ENCODE measurements around the gene ZER1.

ZER1 gene

GRCh38 chr9:128719919-128720605, 51.7 kb downstream of the ZER1 start:
- Histone ChIP-seq H3K9me3 (ENCODE audit: insufficient read depth, low read depth, low read length) (no peaks in the 10 kb centered on the region), H3K27me3 (ENCODE audit: insufficient read depth, low read length) (no peaks in the 10 kb centered on the region), H3K4me3 (ENCODE audit: low read length) (no peak overlapping the region), H3K9ac (ENCODE audit: low read depth, low read length) (no peak overlapping the region), H3K27ac (ENCODE audit: low read length) (no peak overlapping the region), H3K4me1 (ENCODE audit: insufficient read depth, low read length) (no peaks in the 10 kb centered on the region), H3K36me3 (ENCODE audit: insufficient read depth, low read depth, low read length) (peaks cover 13% of the 10 kb centered on the region)

GRCh38 chr9:128718475-128718874, 53.3 kb downstream of the ZER1 start:
- Histone ChIP-seq H3K9ac (ENCODE audit: low read depth, low read length) (no peak overlapping the region), H3K9me3 (ENCODE audit: insufficient read depth, low read depth, low read length) (no peaks in the 10 kb centered on the region), H3K4me1 (ENCODE audit: insufficient read depth, low read length) (no peaks in the 10 kb centered on the region), H3K27ac (ENCODE audit: low read length) (no peak overlapping the region), H3K27me3 (ENCODE audit: insufficient read depth, low read length) (no peaks in the 10 kb centered on the region), H3K4me3 (ENCODE audit: low read length) (no peak overlapping the region), H3K36me3 (ENCODE audit: insufficient read depth, low read depth, low read length) (peaks cover 13% of the 10 kb centered on the region)

DNA sequence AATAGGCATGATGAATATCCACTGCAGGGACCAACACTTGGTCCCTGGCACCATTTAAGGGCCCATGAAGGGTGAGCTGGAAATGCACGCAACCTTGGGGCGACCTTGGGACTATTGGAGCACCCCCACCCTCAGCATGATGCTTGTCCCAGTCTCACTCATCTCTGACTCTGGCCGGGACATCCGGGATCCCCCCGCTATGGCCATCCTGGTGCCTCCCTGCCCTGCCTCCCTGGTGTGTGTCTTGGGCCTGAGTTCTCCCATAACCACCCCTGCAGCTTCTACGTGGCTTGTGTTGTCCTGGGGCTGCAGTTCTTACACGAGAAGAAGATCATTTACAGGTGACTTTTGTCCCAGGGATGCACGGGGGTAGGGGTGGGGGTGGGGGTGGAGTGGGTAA, 53.7 kb downstream of the ZER1 start:
- H3K4me1 ChIP-seq (ENCODE audit: insufficient read depth, low read length): no peaks in the 10 kb centered on the region
- H3K4me3 ChIP-seq (ENCODE audit: low read length): no peak overlapping the region
- no peak overlapping the region for H3K27ac ChIP-seq (ENCODE audit: low read length)
- peaks cover 13% of the 10 kb centered on the region for H3K36me3 ChIP-seq (ENCODE audit: insufficient read depth, low read depth, low read length)
- H3K27me3 ChIP-seq (ENCODE audit: insufficient read depth, low read length): no peaks in the 10 kb centered on the region
- H3K9me3 ChIP-seq (ENCODE audit: insufficient read depth, low read depth, low read length): no peaks in the 10 kb centered on the region
- no peak overlapping the region for H3K9ac ChIP-seq (ENCODE audit: low read depth, low read length)

DNA sequence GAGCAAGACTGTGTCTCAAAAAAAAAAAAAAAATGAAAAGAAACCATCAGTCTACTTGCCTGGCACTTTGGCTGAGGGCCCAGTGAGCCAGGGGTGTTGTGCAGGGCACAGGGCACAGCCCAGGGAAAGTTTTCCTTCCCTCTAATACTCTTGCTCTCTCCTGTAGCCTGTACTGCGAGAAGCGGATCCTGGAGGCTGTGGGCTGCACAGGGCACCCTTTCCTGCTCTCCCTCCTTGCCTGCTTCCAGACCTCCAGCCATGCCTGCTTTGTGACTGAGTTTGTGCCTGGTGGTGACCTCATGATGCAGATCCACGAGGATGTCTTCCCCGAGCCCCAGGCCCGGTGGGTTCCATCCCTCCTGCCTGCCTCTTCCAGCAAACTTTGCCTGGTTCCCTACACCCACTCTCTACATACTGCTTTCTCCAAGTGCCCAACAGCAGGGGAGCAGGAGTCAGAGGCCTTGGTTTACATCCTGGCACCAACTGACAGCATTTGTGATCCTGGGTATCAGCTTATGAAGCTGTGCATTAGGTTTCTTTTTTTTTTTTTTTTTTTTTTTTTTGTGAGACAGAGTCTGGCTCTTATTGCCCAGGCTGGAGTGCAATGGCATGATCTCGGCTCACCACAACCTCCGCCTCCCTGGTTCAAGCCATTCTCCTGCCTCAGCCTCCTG, 55.0 kb downstream of the ZER1 start:
- Histone ChIP-seq H3K27ac (ENCODE audit: low read length) (no peak overlapping the region), H3K36me3 (ENCODE audit: insufficient read depth, low read depth, low read length) (peaks cover 13% of the 10 kb centered on the region)

DNA sequence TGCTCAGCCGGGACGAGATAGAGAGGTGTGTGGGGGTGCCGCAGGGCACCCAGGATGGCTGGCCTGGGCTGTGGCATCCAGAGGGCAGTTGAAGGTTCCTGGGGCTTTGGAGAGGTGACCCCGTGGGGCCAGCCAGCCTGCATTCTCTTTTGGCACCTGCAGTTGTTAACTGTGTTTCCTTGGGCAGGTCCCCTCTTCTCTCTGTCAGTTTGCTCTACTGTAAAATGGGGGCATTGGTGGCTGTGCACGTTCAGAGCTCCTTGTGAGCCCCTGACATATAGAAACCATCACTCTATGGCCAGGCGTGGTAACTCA, 56.3 kb downstream of the ZER1 start:
- Histone ChIP-seq H3K9ac (ENCODE audit: low read depth, low read length) (no peak overlapping the region), H3K9me3 (ENCODE audit: insufficient read depth, low read depth, low read length) (no peaks in the 10 kb centered on the region), H3K4me1 (ENCODE audit: insufficient read depth, low read length) (no peaks in the 10 kb centered on the region), H3K4me3 (ENCODE audit: low read length) (no peak overlapping the region), H3K27ac (ENCODE audit: low read length) (no peak overlapping the region), H3K27me3 (ENCODE audit: insufficient read depth, low read length) (no peaks in the 10 kb centered on the region), H3K36me3 (ENCODE audit: insufficient read depth, low read depth, low read length) (peaks cover 4% of the 10 kb centered on the region)

More for the DNA sequence above, 55.0 kb downstream of the ZER1 start:
- H3K4me1 ChIP-seq (ENCODE audit: insufficient read depth, low read length): no peaks in the 10 kb centered on the region
- H3K9ac ChIP-seq (ENCODE audit: low read depth, low read length): no peak overlapping the region
- no peaks in the 10 kb centered on the region for H3K9me3 ChIP-seq (ENCODE audit: insufficient read depth, low read depth, low read length)
- no peak overlapping the region for H3K4me3 ChIP-seq (ENCODE audit: low read length)
- H3K27me3 ChIP-seq (ENCODE audit: insufficient read depth, low read length): no peaks in the 10 kb centered on the region

GRCh38 chr9:128714586-128715435, 56.9 kb downstream of the ZER1 start:
- Histone ChIP-seq H3K36me3 (ENCODE audit: insufficient read depth, low read depth, low read length) (peaks cover 3% of the 10 kb centered on the region; the same call in 1 of the 2 replicates), H3K9ac (ENCODE audit: low read depth, low read length) (no peak overlapping the region), H3K27ac (ENCODE audit: low read length) (no peak overlapping the region), H3K9me3 (ENCODE audit: insufficient read depth, low read depth, low read length) (no peaks in the 10 kb centered on the region), H3K4me1 (ENCODE audit: insufficient read depth, low read length) (no peaks in the 10 kb centered on the region), H3K4me3 (ENCODE audit: low read length) (no peak overlapping the region), H3K27me3 (ENCODE audit: insufficient read depth, low read length) (no peaks in the 10 kb centered on the region)

DNA sequence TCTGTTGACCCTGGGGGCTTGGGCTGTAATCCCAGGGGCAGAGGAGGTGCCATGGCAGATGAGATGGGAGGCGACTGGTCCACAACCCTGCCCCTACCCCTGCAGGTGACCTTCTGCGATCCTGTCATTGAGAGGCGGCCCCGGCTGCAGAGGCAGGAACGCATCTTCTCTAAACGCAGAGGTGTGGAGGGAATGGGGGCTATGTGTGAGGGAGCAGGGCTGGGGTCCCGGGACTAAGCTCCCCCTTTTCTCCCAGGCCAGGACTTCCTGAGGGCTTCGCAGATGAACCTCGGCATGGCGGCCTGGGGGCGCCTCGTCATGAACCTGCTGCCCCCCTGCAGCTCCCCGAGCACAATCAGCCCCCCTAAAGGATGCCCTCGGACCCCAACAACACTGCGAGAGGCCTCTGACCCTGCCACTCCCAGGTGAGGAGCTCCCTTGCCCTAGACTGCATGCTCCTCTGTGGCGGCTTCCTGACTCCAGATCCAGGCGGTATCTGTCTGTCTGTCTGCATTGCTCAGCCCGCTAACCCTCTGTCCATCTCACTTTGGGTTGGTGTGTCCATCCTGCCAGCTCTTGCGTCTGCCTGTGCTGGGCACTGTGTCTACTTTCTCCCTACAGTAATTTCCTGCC, 57.7 kb downstream of the ZER1 start:
- H3K27me3 ChIP-seq (ENCODE audit: insufficient read depth, low read length): no peaks in the 10 kb centered on the region
- H3K4me1 ChIP-seq (ENCODE audit: insufficient read depth, low read length): no peaks in the 10 kb centered on the region
- H3K27ac ChIP-seq (ENCODE audit: low read length): no peak overlapping the region
- H3K9me3 ChIP-seq (ENCODE audit: insufficient read depth, low read depth, low read length): no peaks in the 10 kb centered on the region
- no peak overlapping the region for H3K9ac ChIP-seq (ENCODE audit: low read depth, low read length)
- no peak overlapping the region for H3K4me3 ChIP-seq (ENCODE audit: low read length)
- H3K36me3 ChIP-seq (ENCODE audit: insufficient read depth, low read depth, low read length): no peaks in the 10 kb centered on the region; the same call in 1 of the 2 replicates

- no peak overlapping the region for H3K4me3 ChIP-seq (ENCODE audit: low read length)
- no peak overlapping the region for H3K9ac ChIP-seq (ENCODE audit: low read depth, low read length)
- H3K27me3 ChIP-seq (ENCODE audit: insufficient read depth, low read length): no peaks in the 10 kb centered on the region
- H3K4me1 ChIP-seq (ENCODE audit: insufficient read depth, low read length): no peaks in the 10 kb centered on the region
- no peak overlapping the region for H3K27ac ChIP-seq (ENCODE audit: low read length)
- no peaks in the 10 kb centered on the region; the same call in 1 of the 2 replicates for H3K36me3 ChIP-seq (ENCODE audit: insufficient read depth, low read depth, low read length)
- no peaks in the 10 kb centered on the region for H3K9me3 ChIP-seq (ENCODE audit: insufficient read depth, low read depth, low read length)
Observed at GRCh38 chr9:128713411-128713780, 58.3 kb downstream of the ZER1 start.

- H3K9me3 ChIP-seq (ENCODE audit: insufficient read depth, low read depth, low read length): no peaks in the 10 kb centered on the region
- H3K36me3 ChIP-seq (ENCODE audit: insufficient read depth, low read depth, low read length): no peaks in the 10 kb centered on the region; the same call in 1 of the 2 replicates
- no peak overlapping the region for H3K4me3 ChIP-seq (ENCODE audit: low read length)
Observed at GRCh38 chr9:128712451-128713410, 59.0 kb downstream of the ZER1 start.

GRCh38 chr9:128707446-128707845, 64.3 kb downstream of the ZER1 start:
- Histone ChIP-seq H3K36me3 (ENCODE audit: insufficient read depth, low read depth, low read length) (no peaks in the 10 kb centered on the region; the same call in 1 of the 2 replicates), H3K4me1 (ENCODE audit: insufficient read depth, low read length) (no peaks in the 10 kb centered on the region), H3K9ac (ENCODE audit: low read depth, low read length) (no peak overlapping the region), H3K4me3 (ENCODE audit: low read length) (no peak overlapping the region), H3K27ac (ENCODE audit: low read length) (no peak overlapping the region), H3K9me3 (ENCODE audit: insufficient read depth, low read depth, low read length) (no peaks in the 10 kb centered on the region), H3K27me3 (ENCODE audit: insufficient read depth, low read length) (peaks cover 5% of the 10 kb centered on the region; the same call in 1 of the 2 replicates)

More at GRCh38 chr9:128712451-128713410, 59.0 kb downstream of the ZER1 start:
- no peak overlapping the region for H3K9ac ChIP-seq (ENCODE audit: low read depth, low read length)
- H3K4me1 ChIP-seq (ENCODE audit: insufficient read depth, low read length): no peaks in the 10 kb centered on the region
- H3K27me3 ChIP-seq (ENCODE audit: insufficient read depth, low read length): no peaks in the 10 kb centered on the region
- H3K27ac ChIP-seq (ENCODE audit: low read length): no peak overlapping the region

All from iPS-20b (cell line).